Measurements from ENCODE around the gene ACYP2. TPM values are rescaled to one million over a fixed set of nuclear protein-coding genes. Genes with fewer than 3 reads are reported as not detected.

Gene ACYP2
- total and polyA plus RNA-seq, 4 donors: 23.6 to 61.4 (median 43.1) TPM

- Histone ChIP-seq H3K36me3 (ENCODE audit: control insufficient read depth, insufficient read depth, low read length) (no peaks in the 10 kb centered on the region), H3K9me3 (ENCODE audit: control insufficient read depth, insufficient read depth, low read length) (peaks cover 1% of the 10 kb centered on the region), H3K27me3 (ENCODE audit: control insufficient read depth, insufficient read depth, low read length) (no peaks in the 10 kb centered on the region), H3K4me1 (ENCODE audit: control insufficient read depth, insufficient read depth, low read length) (no peaks in the 10 kb centered on the region), H3K4me3 (ENCODE audit: low read depth, low read length) (no peak overlapping the region), H3K27ac (ENCODE audit: low read depth, low read length) (no peak overlapping the region)
- no peak for DNase-seq (ENCODE audit: low read depth in 4 of 6, low spot score in 6 of 6)
- no CpG with 5 or more reads among the region's 3 CpGs for whole genome bisulfite sequencing (ENCODE audit: insufficient coverage)
Observed at GRCh38 chr2:54183281-54183680, 67.9 kb downstream of the ACYP2 start.

GRCh38 chr2:54183972-54184371, 68.6 kb downstream of the ACYP2 start:
- H3K27ac ChIP-seq (ENCODE audit: low read depth, low read length): no peak overlapping the region
- no peak for DNase-seq (ENCODE audit: low read depth in 4 of 6, low spot score in 6 of 6)
- H3K36me3 ChIP-seq (ENCODE audit: control insufficient read depth, insufficient read depth, low read length): no peaks in the 10 kb centered on the region
- no peaks in the 10 kb centered on the region for H3K27me3 ChIP-seq (ENCODE audit: control insufficient read depth, insufficient read depth, low read length)
- WGBS (ENCODE audit: insufficient coverage): no CpG with 5 or more reads among the region's 4 CpGs
- peaks cover 1% of the 10 kb centered on the region for H3K9me3 ChIP-seq (ENCODE audit: control insufficient read depth, insufficient read depth, low read length)
- no peaks in the 10 kb centered on the region for H3K4me1 ChIP-seq (ENCODE audit: control insufficient read depth, insufficient read depth, low read length)
- H3K4me3 ChIP-seq (ENCODE audit: low read depth, low read length): no peak overlapping the region

- Histone ChIP-seq H3K4me3 (ENCODE audit: low read depth, low read length) (no peak overlapping the region), H3K4me1 (ENCODE audit: control insufficient read depth, insufficient read depth, low read length) (no peaks in the 10 kb centered on the region), H3K36me3 (ENCODE audit: control insufficient read depth, insufficient read depth, low read length) (no peaks in the 10 kb centered on the region), H3K27me3 (ENCODE audit: control insufficient read depth, insufficient read depth, low read length) (no peaks in the 10 kb centered on the region), H3K27ac (ENCODE audit: low read depth, low read length) (no peak overlapping the region), H3K9me3 (ENCODE audit: control insufficient read depth, insufficient read depth, low read length) (peaks cover 1% of the 10 kb centered on the region)
- WGBS (ENCODE audit: insufficient coverage): no CpG with 5 or more reads among the region's 1 CpG
- no peak for DNase-seq (ENCODE audit: low read depth in 4 of 6, low spot score in 6 of 6)
Observed at GRCh38 chr2:54185105-54185504, 69.7 kb downstream of the ACYP2 start.

- WGBS (ENCODE audit: insufficient coverage): 86% methylated on average over 5 of the region's 5 CpGs
- Histone ChIP-seq H3K9me3 (ENCODE audit: control insufficient read depth, insufficient read depth, low read length) (peaks cover 1% of the 10 kb centered on the region), H3K27ac (ENCODE audit: low read depth, low read length) (no peak overlapping the region), H3K4me1 (ENCODE audit: control insufficient read depth, insufficient read depth, low read length) (no peaks in the 10 kb centered on the region), H3K4me3 (ENCODE audit: low read depth, low read length) (no peak overlapping the region), H3K27me3 (ENCODE audit: control insufficient read depth, insufficient read depth, low read length) (no peaks in the 10 kb centered on the region), H3K36me3 (ENCODE audit: control insufficient read depth, insufficient read depth, low read length) (no peaks in the 10 kb centered on the region)
- DNase-seq (ENCODE audit: low read depth in 4 of 6, low spot score in 6 of 6): no peak
Observed at GRCh38 chr2:54187331-54187730, 71.9 kb downstream of the ACYP2 start.

GRCh38 chr2:54189539-54189938, 74.1 kb downstream of the ACYP2 start:
- H3K27ac ChIP-seq (ENCODE audit: low read depth, low read length): no peak overlapping the region
- WGBS (ENCODE audit: insufficient coverage): no CpG with 5 or more reads among the region's 2 CpGs
- no peaks in the 10 kb centered on the region for H3K4me1 ChIP-seq (ENCODE audit: control insufficient read depth, insufficient read depth, low read length)
- peaks cover 1% of the 10 kb centered on the region for H3K9me3 ChIP-seq (ENCODE audit: control insufficient read depth, insufficient read depth, low read length)
- H3K4me3 ChIP-seq (ENCODE audit: low read depth, low read length): no peak overlapping the region
- H3K36me3 ChIP-seq (ENCODE audit: control insufficient read depth, insufficient read depth, low read length): no peaks in the 10 kb centered on the region
- DNase-seq (ENCODE audit: low read depth in 4 of 6, low spot score in 6 of 6): no peak
- no peaks in the 10 kb centered on the region for H3K27me3 ChIP-seq (ENCODE audit: control insufficient read depth, insufficient read depth, low read length)

GRCh38 chr2:54191361-54192135, 76.1 kb downstream of the ACYP2 start:
- Histone ChIP-seq H3K27ac (ENCODE audit: low read depth, low read length) (no peak overlapping the region), H3K36me3 (ENCODE audit: control insufficient read depth, insufficient read depth, low read length) (no peaks in the 10 kb centered on the region), H3K4me3 (ENCODE audit: low read depth, low read length) (no peak overlapping the region), H3K9me3 (ENCODE audit: control insufficient read depth, insufficient read depth, low read length) (no peaks in the 10 kb centered on the region), H3K4me1 (ENCODE audit: control insufficient read depth, insufficient read depth, low read length) (no peaks in the 10 kb centered on the region), H3K27me3 (ENCODE audit: control insufficient read depth, insufficient read depth, low read length) (no peaks in the 10 kb centered on the region)
- no CpG with 5 or more reads among the region's 2 CpGs for WGBS (ENCODE audit: insufficient coverage)
- no peak for DNase-seq (ENCODE audit: low read depth in 4 of 6, low spot score in 6 of 6)

- Histone ChIP-seq H3K4me1 (ENCODE audit: control insufficient read depth, insufficient read depth, low read length) (no peaks in the 10 kb centered on the region), H3K27me3 (ENCODE audit: control insufficient read depth, insufficient read depth, low read length) (no peaks in the 10 kb centered on the region)
Observed at GRCh38 chr2:54194761-54195750, 79.6 kb downstream of the ACYP2 start.

GRCh38 chr2:54196646-54197045, 81.2 kb downstream of the ACYP2 start:
- H3K4me1 ChIP-seq (ENCODE audit: control insufficient read depth, insufficient read depth, low read length): no peaks in the 10 kb centered on the region
- 80% methylated on average over 1 of the region's 5 CpGs for WGBS (ENCODE audit: insufficient coverage)
- H3K27ac ChIP-seq (ENCODE audit: low read depth, low read length): no peak overlapping the region
- DNase-seq (ENCODE audit: low read depth in 4 of 6, low spot score in 6 of 6): no peak
- H3K9me3 ChIP-seq (ENCODE audit: control insufficient read depth, insufficient read depth, low read length): no peaks in the 10 kb centered on the region
- H3K36me3 ChIP-seq (ENCODE audit: control insufficient read depth, insufficient read depth, low read length): no peaks in the 10 kb centered on the region
- H3K27me3 ChIP-seq (ENCODE audit: control insufficient read depth, insufficient read depth, low read length): no peaks in the 10 kb centered on the region
- no peak overlapping the region for H3K4me3 ChIP-seq (ENCODE audit: low read depth, low read length)

More at GRCh38 chr2:54194761-54195750, 79.6 kb downstream of the ACYP2 start:
- no peak for DNase-seq (ENCODE audit: low read depth in 4 of 6, low spot score in 6 of 6)
- H3K4me3 ChIP-seq (ENCODE audit: low read depth, low read length): no peak overlapping the region
- H3K36me3 ChIP-seq (ENCODE audit: control insufficient read depth, insufficient read depth, low read length): no peaks in the 10 kb centered on the region
- H3K9me3 ChIP-seq (ENCODE audit: control insufficient read depth, insufficient read depth, low read length): no peaks in the 10 kb centered on the region
- H3K27ac ChIP-seq (ENCODE audit: low read depth, low read length): no peak overlapping the region
- no CpG with 5 or more reads among the region's 8 CpGs for WGBS (ENCODE audit: insufficient coverage)

- no peaks in the 10 kb centered on the region for H3K9me3 ChIP-seq (ENCODE audit: control insufficient read depth, insufficient read depth, low read length)
- no peaks in the 10 kb centered on the region for H3K36me3 ChIP-seq (ENCODE audit: control insufficient read depth, insufficient read depth, low read length)
- no peak overlapping the region for H3K27ac ChIP-seq (ENCODE audit: low read depth, low read length)
- no peaks in the 10 kb centered on the region for H3K4me1 ChIP-seq (ENCODE audit: control insufficient read depth, insufficient read depth, low read length)
- DNase-seq (ENCODE audit: low read depth in 4 of 6, low spot score in 6 of 6): no peak
- no peaks in the 10 kb centered on the region for H3K27me3 ChIP-seq (ENCODE audit: control insufficient read depth, insufficient read depth, low read length)
- H3K4me3 ChIP-seq (ENCODE audit: low read depth, low read length): no peak overlapping the region
- WGBS (ENCODE audit: insufficient coverage): no CpG with 5 or more reads among the region's 2 CpGs
Observed at GRCh38 chr2:54204476-54204875, 89.1 kb downstream of the ACYP2 start.
